ENCODE results near the gene EXOC4.
"Not testable (repeated sequence)": the region's sequence is repeated elsewhere in the genome, so short reads cannot be mapped to it uniquely, and the experiment has no call there.

Gene EXOC4

GRCh38 chr7:133252858-133253518 lies at the start of gene EXOC4:
TSS of gene EXOC4 (plus strand) at chr7:133253078.
- TF ChIP-seq CTCF (IDR thresholded peaks at IDR 0.05; ENCODE audit: borderline replicate concordance, insufficient read depth, low read depth, low read length), result no peak
- H3K4me3 ChIP-seq (ENCODE audit: low read depth, low read length), result peak within 1 kb of the TSS; percentile 64

GRCh38 chr7:133203490-133203889 lies 49.4 kb upstream of the EXOC4 start:
- no peak overlapping the region for H3K4me3 ChIP-seq (ENCODE audit: low read depth, low read length)
- TF ChIP-seq CTCF (IDR thresholded peaks at IDR 0.05; ENCODE audit: borderline replicate concordance, insufficient read depth, low read depth, low read length), result no peak

- TF ChIP-seq CTCF (IDR thresholded peaks at IDR 0.05; ENCODE audit: borderline replicate concordance, insufficient read depth, low read depth, low read length), result peak; percentile 32; the same call in 1 of the 2 replicates
- no peak overlapping the region for H3K4me3 ChIP-seq (ENCODE audit: low read depth, low read length)
Observed at GRCh38 chr7:133207687-133208086, 45.2 kb upstream of the EXOC4 start.

GRCh38 chr7:133210817-133211216 lies 42.1 kb upstream of the EXOC4 start:
- not testable (repeated sequence) for H3K4me3 ChIP-seq (ENCODE audit: low read depth, low read length)

GRCh38 chr7:133213772-133214171 lies 39.1 kb upstream of the EXOC4 start:
- not testable (repeated sequence) for H3K4me3 ChIP-seq (ENCODE audit: low read depth, low read length)

- H3K4me3 ChIP-seq (ENCODE audit: low read depth, low read length), result no peak overlapping the region
- no peak for TF ChIP-seq CTCF (IDR thresholded peaks at IDR 0.05; ENCODE audit: borderline replicate concordance, insufficient read depth, low read depth, low read length)
Observed at GRCh38 chr7:133217773-133218172, 35.1 kb upstream of the EXOC4 start.

- TF ChIP-seq CTCF (IDR thresholded peaks at IDR 0.05; ENCODE audit: borderline replicate concordance, insufficient read depth, low read depth, low read length), result peak; percentile 60; the same call in 1 of the 2 replicates
- H3K4me3 ChIP-seq (ENCODE audit: low read depth, low read length), result no peak overlapping the region
Observed at GRCh38 chr7:133230591-133231194, 22.2 kb upstream of the EXOC4 start.

- no peak for TF ChIP-seq CTCF (IDR thresholded peaks at IDR 0.05; ENCODE audit: borderline replicate concordance, insufficient read depth, low read depth, low read length)
- H3K4me3 ChIP-seq (ENCODE audit: low read depth, low read length), result no peak overlapping the region
Observed at GRCh38 chr7:133233142-133233541, 19.7 kb upstream of the EXOC4 start.
